Left lung (tissue), 10 donors: ENCODE measurements around the gene TMEM117. TPM values are rescaled to one million over a fixed set of nuclear protein-coding genes. Genes with fewer than 3 reads are reported as not detected.

ENCODE experiments used
- ATAC-seq: fragments of 200-7000 bp; cut with Tn5 transposase; one replicate; pipeline ENCODE4 v1.9.1; 2020; ENCODE audit warnings: moderate library complexity
- DNase-seq, 4 donors: peaks; one replicate each; pipeline ENCODE4 v3.0.0-alpha.2; 2013 to 2020
- H3K27ac ChIP-seq, 2 donors: fragments of 200-600 bp; sonication (generic) in 1 of 2; one replicate each; pipeline versions ENCODE4 v1.5.0 to v1.8.0; 2020 to 2021
- H3K27me3 ChIP-seq, 2 donors: fragments of 200-600 bp; sonication (generic) in 1 of 2; one replicate each; pipeline versions ENCODE4 v1.5.0 to v1.8.0; 2020 to 2021
- H3K36me3 ChIP-seq, 2 donors: fragments of 200-600 bp; sonication (generic) in 1 of 2; one replicate each; pipeline versions ENCODE4 v1.5.0 to v1.8.0; 2020 to 2021
- H3K4me1 ChIP-seq, 2 donors: fragments of 200-600 bp; one replicate each; pipeline ENCODE4 v1.8.0; 2021
- H3K4me3 ChIP-seq, 2 donors: fragments of 200-600 bp; sonication (generic) in 1 of 2; one replicate each; pipeline versions ENCODE4 v1.5.0 to v1.8.0; 2020 to 2021; ENCODE audit warnings: mild to moderate bottlenecking in 1 of 2
- H3K9me3 ChIP-seq, 2 donors: fragments of 200-600 bp; sonication (generic) in 1 of 2; one replicate each; pipeline versions ENCODE4 v1.5.0 to v1.8.0; 2020 to 2021
- CTCF ChIP-seq, 2 donors: fragments of 200-600 bp; sonication (generic) in 1 of 2; IDR thresholded peaks; one replicate each; pipeline versions ENCODE4 v1.5.0 to v1.8.0; 2021; ENCODE audit warnings: antibody characterized with exemption in 2 of 2
- intact Hi-C, 2 donors: fragments of 100-400 bp; cut with DNase I; formaldehyde crosslinking; loops; one replicate each; pipeline versions ENCODE4 v1.11.2 to v1.14.2; 2022
- polyA plus RNA-seq, 6 donors: library from polyadenylated mRNA; unstranded; fragments of 120-200 nt; gene quantifications; one replicate each; pipeline ENCODE4 v1.2.1, GENCODE V29; 2013; ENCODE audit not compliant: insufficient read length in 6 of 6
- total RNA-seq, 2 donors: library from RNA; stranded (reverse); fragmentation: NEBNext Ultra II Directional; extraction: Animal tissue kit (Norgen Biotek cat#: 25700); gene quantifications; one replicate each; pipeline ENCODE4 v1.2.1, GENCODE V29; 2021
- donor health status: DM: no; HTN: yes; CAD: no.
- donor health status: DM: no; HTN: no; CAD: no.

The TMEM117 gene
- total and polyA plus RNA-seq, 8 donors = 3.9 to 7.9 (median 6.7) TPM

- H3K4me1 ChIP-seq = no peaks in the 10 kb centered on the region
- ATAC-seq (no peak), DNase-seq (no peak)
- no peaks in the 10 kb centered on the region for H3K27me3 ChIP-seq
- H3K27ac ChIP-seq = no peak overlapping the region
- no peak overlapping the region for H3K4me3 ChIP-seq
- no peaks in the 10 kb centered on the region for H3K36me3 ChIP-seq
- TF ChIP-seq CTCF (IDR thresholded peaks at IDR 0.05) = no peak
- no peaks in the 10 kb centered on the region for H3K9me3 ChIP-seq
- intact Hi-C loops = no loop called here
Measured at GRCh38 chr12:43891856-43892574, 56.1 kb downstream of the TMEM117 start.

DNA sequence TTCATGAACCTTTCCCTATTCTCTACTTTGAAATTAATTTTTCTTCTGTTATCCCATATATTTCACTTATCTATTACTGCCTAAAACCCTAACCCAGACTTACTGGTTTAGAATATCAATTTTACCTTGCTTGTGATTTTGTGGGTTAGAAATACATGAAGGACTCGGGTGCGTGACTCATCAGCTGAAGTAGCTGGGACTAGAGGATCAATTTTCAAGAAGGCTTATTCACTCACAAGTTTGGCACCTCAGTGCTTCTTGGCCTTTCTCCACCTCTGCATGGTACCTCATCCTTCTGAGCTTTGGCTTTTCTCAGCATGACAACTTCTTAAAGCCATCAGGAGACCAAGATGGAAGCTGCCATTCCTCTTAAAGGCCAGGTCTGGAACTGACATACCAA, 57.8 kb downstream of the TMEM117 start:
- no peak overlapping the region for H3K4me3 ChIP-seq
- no peak for TF ChIP-seq CTCF (IDR thresholded peaks at IDR 0.05)
- ATAC-seq = no peak
- H3K4me1 ChIP-seq = no peaks in the 10 kb centered on the region
- H3K27ac ChIP-seq = no peak overlapping the region
- H3K36me3 ChIP-seq = no peaks in the 10 kb centered on the region
- intact Hi-C loops = no loop called here
- no peaks in the 10 kb centered on the region for H3K27me3 ChIP-seq
- no peaks in the 10 kb centered on the region for H3K9me3 ChIP-seq
- no peak for DNase-seq

GRCh38 chr12:43895580-43896206, 59.8 kb downstream of the TMEM117 start:
- DNase-seq (no peak), ATAC-seq (no peak)
- H3K36me3 ChIP-seq = no peaks in the 10 kb centered on the region
- intact Hi-C loops = no loop called here
- no peaks in the 10 kb centered on the region for H3K4me1 ChIP-seq
- TF ChIP-seq CTCF (IDR thresholded peaks at IDR 0.05) = no peak
- H3K4me3 ChIP-seq = no peak overlapping the region
- no peaks in the 10 kb centered on the region for H3K27me3 ChIP-seq
- H3K9me3 ChIP-seq = no peaks in the 10 kb centered on the region
- no peak overlapping the region for H3K27ac ChIP-seq

DNA sequence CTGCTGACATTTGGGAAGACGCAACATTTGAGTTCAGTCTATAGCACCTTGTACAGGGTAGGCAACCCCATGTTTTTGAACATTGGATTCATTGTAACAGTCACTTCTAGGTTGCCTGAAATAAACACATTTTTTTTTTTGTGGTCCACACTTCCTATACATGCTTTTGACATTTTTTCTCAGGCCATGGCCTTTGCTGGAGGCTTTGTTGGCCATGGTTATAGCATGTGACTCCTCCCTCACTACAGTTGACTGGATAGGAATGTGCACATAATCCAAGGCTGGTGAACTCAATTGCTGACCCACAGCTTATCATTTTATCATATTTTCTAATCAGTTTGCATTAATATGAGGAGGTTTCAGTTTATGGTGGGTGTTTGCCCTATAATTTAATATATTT, 60.6 kb downstream of the TMEM117 start:
- intact Hi-C loops = no loop called here
- ATAC-seq = no peak
- Histone ChIP-seq H3K27ac (no peak overlapping the region), H3K9me3 (no peaks in the 10 kb centered on the region), H3K27me3 (no peaks in the 10 kb centered on the region), H3K4me3 (no peak overlapping the region), H3K36me3 (no peaks in the 10 kb centered on the region), H3K4me1 (no peaks in the 10 kb centered on the region)
- TF ChIP-seq CTCF (IDR thresholded peaks at IDR 0.05) = no peak
- DNase-seq = no peak

GRCh38 chr12:43898474-43898873, 62.6 kb downstream of the TMEM117 start:
- H3K27me3 ChIP-seq = no peaks in the 10 kb centered on the region
- H3K9me3 ChIP-seq = no peaks in the 10 kb centered on the region
- H3K4me3 ChIP-seq = no peak overlapping the region
- DNase-seq = no peak
- no peak overlapping the region for H3K27ac ChIP-seq
- no peaks in the 10 kb centered on the region for H3K4me1 ChIP-seq
- no peak for ATAC-seq
- no peak for TF ChIP-seq CTCF (IDR thresholded peaks at IDR 0.05)
- intact Hi-C loops = no loop called here
- no peaks in the 10 kb centered on the region for H3K36me3 ChIP-seq
